Choroid plexus epithelial cell (primary cell): ENCODE data around the gene CST5.
A peak's percentile ranks its signal among the peaks of the same experiment; 100 is the strongest.
"Not testable (repeated sequence)": the region's sequence is repeated elsewhere in the genome, so short reads cannot be mapped to it uniquely, and the experiment has no call there.

Experiments
- DNase-seq: peaks from one replicate; pipeline ENCODE4 v3.0.0-alpha.2; 2010; ENCODE audit warnings: low read depth
- H3K4me3 ChIP-seq: 2 replicates; pipeline ENCODE4 v1.5.1; 2011; ENCODE audit warnings: low read depth, mild to moderate bottlenecking, control low read depth, low read length, moderate library complexity
- CTCF ChIP-seq: conservative IDR thresholded peaks from 2 replicates; pipeline ENCODE4 v1.5.1; 2011; ENCODE audit warnings: low read depth, mild to moderate bottlenecking, control low read depth, inconsistent platforms, low read length, moderate library complexity

The CST5 gene

GRCh38 chr20:23887856-23888255, 8.3 kb upstream of the CST5 start:
- no peak overlapping the region for H3K4me3 ChIP-seq
- no peak for TF ChIP-seq CTCF
- no peak for DNase-seq

GRCh38 chr20:23884771-23885162, 5.2 kb upstream of the CST5 start:
- no peak for DNase-seq
- no peak for TF ChIP-seq CTCF
- no peak overlapping the region for H3K4me3 ChIP-seq

- DNase-seq: peak; percentile 11
- TF ChIP-seq CTCF: no peak
- no peak overlapping the region for H3K4me3 ChIP-seq
Measured at GRCh38 chr20:23884136-23884770, 4.7 kb upstream of the CST5 start.

- DNase-seq: no peak
- no peak for TF ChIP-seq CTCF
- no peak overlapping the region for H3K4me3 ChIP-seq
Measured at GRCh38 chr20:23881371-23881770, 1.8 kb upstream of the CST5 start.

GRCh38 chr20:23880417-23880816, 869 bp upstream of the CST5 start:
- H3K4me3 ChIP-seq: no peak overlapping the region
- no peak for TF ChIP-seq CTCF
- DNase-seq: peak; percentile 5

- no peak for TF ChIP-seq CTCF
- DNase-seq: no peak
- H3K4me3 ChIP-seq: no peak overlapping the region
Measured at GRCh38 chr20:23879811-23880374, 345 bp upstream of the CST5 start.

- no peak for TF ChIP-seq CTCF
- DNase-seq: no peak
- H3K4me3 ChIP-seq: no peak overlapping the region
Measured at GRCh38 chr20:23878787-23879186, 761 bp downstream of the CST5 start.

- not testable (repeated sequence) for H3K4me3 ChIP-seq, DNase-seq
Measured at GRCh38 chr20:23878016-23878542, 1.5 kb downstream of the CST5 start.
